HG02763 (cell line): ENCODE measurements around the gene HCAR3.
"Not testable (repeated sequence)": the region's sequence is repeated elsewhere in the genome, so short reads cannot be mapped to it uniquely, and the experiment has no call there.

Experiments
- ATAC-seq: cut with Tn5 transposase; IDR thresholded peaks from one replicate; pipeline ENCODE4 v1.9.1; 2021; ENCODE audit warnings: mild to moderate bottlenecking, moderate library complexity; ENCODE audit not compliant: unreplicated experiment

HCAR3 gene

DNA sequence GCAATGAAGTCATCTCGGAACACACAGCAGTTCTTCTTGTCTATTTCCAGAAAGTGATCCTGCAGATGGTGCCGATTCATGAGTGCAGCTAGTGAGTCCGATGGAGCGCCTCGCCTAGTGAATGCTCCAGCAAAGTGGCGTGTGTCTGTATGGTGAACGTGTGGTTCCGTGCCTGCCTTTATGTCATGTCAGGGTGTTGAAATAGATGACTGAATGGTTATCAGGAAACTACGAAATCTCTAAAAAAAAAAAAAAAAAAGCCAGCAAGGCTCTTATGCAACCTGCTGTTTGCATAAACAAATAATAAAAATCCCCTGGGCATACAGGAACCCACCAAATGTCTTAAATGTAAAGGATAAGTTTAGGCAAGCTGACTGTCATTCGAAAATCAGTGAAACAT, at the start of gene HCAR3:
Gene HCAR3 (minus strand): TSS at position 154 of the 400 bp plus-strand sequence. CDS start 74 bp downstream, at position 80.
- not testable (repeated sequence) for ATAC-seq

DNA sequence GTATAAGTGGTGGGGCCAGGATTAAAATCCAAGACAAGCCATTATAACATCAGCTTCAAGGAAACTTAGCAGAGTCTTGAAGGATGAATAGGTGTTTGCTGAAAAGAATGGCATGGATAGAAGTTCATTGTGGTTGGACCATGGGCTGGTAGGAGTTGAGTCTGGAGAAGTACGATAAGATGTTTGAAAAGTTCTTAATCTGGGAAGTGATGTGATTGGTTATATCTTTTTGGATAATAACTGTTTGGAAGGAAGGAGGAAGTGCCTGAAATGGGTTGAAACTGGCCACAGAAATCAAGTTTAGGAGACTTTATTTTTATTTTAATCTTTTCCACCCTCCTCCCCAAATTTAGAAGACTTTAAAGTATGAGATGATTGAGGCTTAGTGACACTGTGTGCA, 41.0 kb upstream of the HCAR3 start:
- ATAC-seq = no peak

- ATAC-seq = no peak
These were observed 38.2 kb upstream of the HCAR3 start for GRCh38 chr12:122754790-122755189.

- ATAC-seq = no peak
These were observed 36.7 kb upstream of the HCAR3 start for GRCh38 chr12:122753319-122753650.

GRCh38 chr12:122752464-122753318, 36.1 kb upstream of the HCAR3 start, which contains the start of gene DENR:
Gene DENR, plus strand, starts transcription at chr12:122752824. Its CDS starts 878 bp downstream, at chr12:122753702.
- peak; percentile 96 for ATAC-seq

DNA sequence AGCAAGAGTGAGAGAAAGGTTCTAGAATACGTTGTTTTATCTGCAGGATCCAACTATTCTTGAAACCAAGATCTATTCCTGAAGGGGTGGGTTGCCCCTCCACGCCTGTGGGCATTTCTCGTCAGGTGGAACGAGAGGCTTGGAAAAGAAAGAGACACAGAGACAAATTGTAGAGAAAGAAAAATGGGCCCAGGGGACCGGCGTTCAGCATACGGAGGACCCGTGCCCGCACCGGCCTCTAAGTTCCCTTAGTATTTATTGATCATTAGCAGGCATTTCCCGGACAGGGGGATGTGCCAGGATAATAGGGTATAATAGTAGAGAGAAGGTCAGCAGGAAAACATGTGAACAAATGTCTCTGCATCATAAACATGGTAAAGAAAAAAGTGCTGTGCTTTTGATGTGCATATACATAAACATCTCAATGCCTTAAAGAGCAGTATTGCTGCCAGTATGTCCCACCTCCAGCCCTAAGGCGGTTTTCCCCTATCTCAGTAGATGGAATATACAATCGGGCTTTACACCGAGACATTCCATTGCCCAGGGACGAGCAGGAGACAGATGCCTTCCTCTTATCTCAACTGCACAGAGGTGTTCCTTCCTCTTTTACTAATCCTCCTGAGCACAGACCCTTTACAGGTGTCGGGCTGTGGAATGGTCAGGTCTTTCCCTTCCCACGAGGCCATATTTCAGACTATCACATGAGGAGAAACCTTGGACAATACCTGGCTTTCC, 34.3 kb upstream of the HCAR3 start:
- ATAC-seq = not testable (repeated sequence)

- ATAC-seq = no peak
These were observed 33.1 kb upstream of the HCAR3 start for GRCh38 chr12:122749569-122750332.

- ATAC-seq = no peak
These were observed 30.9 kb upstream of the HCAR3 start for GRCh38 chr12:122747224-122748135.

- no peak for ATAC-seq
These were observed 27.4 kb upstream of the HCAR3 start for GRCh38 chr12:122743895-122744525.

GRCh38 chr12:122740351-122740750, 23.7 kb upstream of the HCAR3 start:
- no peak for ATAC-seq

GRCh38 chr12:122738571-122738970, 22.0 kb upstream of the HCAR3 start:
- no peak for ATAC-seq

GRCh38 chr12:122732611-122733010, 16.0 kb upstream of the HCAR3 start:
- no peak for ATAC-seq

- no peak for ATAC-seq
These were observed 15.6 kb upstream of the HCAR3 start for GRCh38 chr12:122732170-122732569.

DNA sequence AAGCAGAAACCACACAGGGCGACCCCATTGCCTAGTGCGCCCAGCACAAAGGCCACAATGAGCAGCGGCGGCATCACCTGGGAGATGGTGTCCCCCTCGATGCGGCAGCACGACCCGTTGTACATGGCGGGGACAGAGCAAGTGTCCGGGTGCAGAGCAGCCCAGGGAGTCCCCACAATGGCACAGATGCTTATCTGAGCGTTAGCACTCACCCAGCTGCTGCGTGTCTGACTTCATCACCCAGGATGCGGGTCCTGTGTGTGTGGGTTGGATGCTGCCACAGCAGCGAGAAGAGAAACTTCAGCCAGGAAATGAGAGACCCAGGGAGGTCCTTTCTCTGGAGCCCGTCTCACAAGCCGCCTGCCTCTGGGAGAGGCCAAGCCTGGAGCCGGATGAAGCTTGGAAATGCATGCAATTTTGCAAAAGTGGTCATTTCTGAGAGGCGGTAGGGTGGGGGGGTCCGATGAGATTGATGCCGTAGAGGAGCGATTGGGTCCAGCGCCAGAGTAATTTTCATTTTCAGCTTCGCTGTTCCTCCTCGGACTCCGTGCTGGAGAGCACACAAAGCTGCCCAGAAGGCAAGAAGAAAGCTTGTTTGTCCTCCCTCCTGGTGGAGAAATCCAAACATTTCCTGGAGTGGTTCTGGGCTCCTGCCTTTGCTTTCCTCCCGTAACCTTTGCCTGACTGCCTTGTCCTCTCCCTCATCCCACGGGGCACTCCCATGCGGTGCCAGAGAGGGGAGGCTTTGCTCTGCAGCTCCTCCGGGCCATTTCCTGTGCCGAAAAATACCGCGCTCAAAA, 13.8 kb upstream of the HCAR3 start, which contains the start of gene HCAR1:
Gene HCAR1 (minus strand): TSS at position 630 of the 800 bp plus-strand sequence. CDS start 505 bp downstream, at position 125.
- no peak for ATAC-seq

GRCh38 chr12:122729583-122730214, 13.1 kb upstream of the HCAR3 start:
- no peak for ATAC-seq

GRCh38 chr12:122726080-122726558, 9.5 kb upstream of the HCAR3 start:
- no peak for ATAC-seq

- ATAC-seq = no peak
These were observed 9.0 kb upstream of the HCAR3 start for GRCh38 chr12:122725452-122726079.
